ENCODE results near the gene CDC42BPA.

The CDC42BPA gene

GRCh38 chr1:227335242-227336020, 17.1 kb upstream of the CDC42BPA start:
- peak; percentile 89 for DNase-seq

DNA sequence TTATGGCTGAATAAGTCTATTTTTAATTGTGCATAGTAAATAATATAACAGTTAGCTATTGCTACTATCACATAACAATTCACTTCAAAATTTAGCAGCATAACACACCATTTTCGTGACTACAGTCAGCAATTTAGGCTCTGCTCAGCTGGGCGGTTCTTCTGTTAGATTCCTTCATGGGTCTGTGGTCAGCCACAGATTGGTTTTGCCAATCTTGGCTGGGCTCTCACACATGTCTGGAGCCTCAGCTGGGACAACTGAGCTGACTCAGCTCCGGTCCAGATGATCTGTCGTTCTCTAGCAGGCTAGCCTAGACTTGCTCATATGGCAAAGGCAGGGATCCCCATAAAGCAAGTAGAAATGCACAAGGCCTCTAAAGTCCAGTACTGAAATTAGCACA, 15.1 kb upstream of the CDC42BPA start:
- DNase-seq, result no peak

GRCh38 chr1:227330279-227331076, 12.2 kb upstream of the CDC42BPA start:
- no peak for DNase-seq

DNA sequence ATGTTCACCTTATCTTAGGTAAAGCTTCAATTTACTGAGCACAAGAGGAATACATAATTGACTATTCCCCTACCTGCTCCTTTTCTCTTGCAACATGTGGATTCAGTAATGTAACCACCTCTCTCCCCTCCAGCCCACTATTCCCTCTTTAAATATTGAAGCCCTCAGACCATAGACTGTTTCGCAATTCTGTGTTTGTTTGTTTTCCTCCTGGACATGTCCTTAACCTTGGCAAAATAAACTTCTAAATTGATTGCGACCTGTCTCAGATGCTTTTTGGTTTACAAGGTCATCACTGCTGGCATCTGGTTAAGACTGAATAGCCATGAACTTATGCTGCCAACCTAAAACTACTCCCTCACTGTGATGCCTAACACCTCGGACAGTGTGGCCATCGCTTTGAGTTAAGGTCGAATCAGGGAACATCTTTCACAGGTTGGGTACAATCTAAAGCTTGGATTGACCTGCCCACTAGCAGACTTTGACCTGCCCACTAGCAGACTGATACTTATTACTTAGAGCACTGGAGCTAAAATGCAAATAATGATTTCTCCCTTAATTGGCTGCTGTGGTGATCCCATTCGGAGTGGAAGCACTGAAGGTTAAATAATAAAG, 10.2 kb upstream of the CDC42BPA start:
- no peak for DNase-seq

GRCh38 chr1:227325156-227325555, 6.9 kb upstream of the CDC42BPA start:
- no peak for DNase-seq

DNA sequence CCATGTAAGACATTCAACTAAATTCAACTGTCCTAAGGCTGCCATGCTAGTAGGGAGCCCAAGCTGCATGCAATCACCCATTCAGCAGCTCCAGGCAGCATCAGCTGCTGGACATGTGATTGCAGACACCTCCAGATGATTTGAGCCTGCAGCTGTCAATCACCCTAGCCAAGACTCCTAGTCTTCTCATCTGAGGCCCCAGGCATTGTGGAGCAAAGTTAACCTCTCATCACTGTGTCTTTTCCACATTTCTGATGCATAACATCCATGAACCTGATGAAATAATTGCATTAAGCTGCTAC, 5.6 kb upstream of the CDC42BPA start:
- no peak for DNase-seq

GRCh38 chr1:227323171-227323966, 5.1 kb upstream of the CDC42BPA start:
- peak; percentile 46 for DNase-seq

- DNase-seq, result no peak
Measured at GRCh38 chr1:227322376-227322775, 4.1 kb upstream of the CDC42BPA start.

- DNase-seq, result no peak
Measured at GRCh38 chr1:227321035-227321434, 2.7 kb upstream of the CDC42BPA start.

- DNase-seq, result no peak
Measured at GRCh38 chr1:227320476-227320875, 2.2 kb upstream of the CDC42BPA start.

GRCh38 chr1:227318853-227319607, 738 bp upstream of the CDC42BPA start:
- DNase-seq, result peak; percentile 33

DNA sequence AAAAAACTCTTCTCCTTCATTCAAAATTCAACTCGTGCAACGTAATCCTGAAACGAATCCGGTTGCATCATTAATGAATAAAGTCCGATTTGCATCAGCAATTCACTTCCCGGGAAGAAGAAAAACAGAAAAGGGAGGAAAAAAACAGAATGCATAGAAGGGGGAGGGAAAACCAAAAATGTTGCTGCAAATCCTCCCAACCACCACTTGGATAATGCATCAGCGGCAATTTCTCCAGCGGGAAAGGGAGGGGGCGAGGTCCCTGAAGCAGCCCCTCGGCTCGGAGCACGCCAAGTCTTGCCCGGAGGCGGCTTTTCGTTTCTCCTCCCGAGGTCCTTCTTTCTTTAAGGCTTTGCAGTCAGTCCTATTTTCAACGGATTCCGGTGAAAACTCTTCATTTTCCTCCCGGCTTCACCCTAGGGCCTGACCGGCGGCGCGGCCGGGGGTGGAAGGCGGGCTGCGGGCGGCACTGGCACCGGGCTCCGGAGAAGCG, 723 bp downstream of the CDC42BPA start:
- peak; percentile 70 for DNase-seq

DNA sequence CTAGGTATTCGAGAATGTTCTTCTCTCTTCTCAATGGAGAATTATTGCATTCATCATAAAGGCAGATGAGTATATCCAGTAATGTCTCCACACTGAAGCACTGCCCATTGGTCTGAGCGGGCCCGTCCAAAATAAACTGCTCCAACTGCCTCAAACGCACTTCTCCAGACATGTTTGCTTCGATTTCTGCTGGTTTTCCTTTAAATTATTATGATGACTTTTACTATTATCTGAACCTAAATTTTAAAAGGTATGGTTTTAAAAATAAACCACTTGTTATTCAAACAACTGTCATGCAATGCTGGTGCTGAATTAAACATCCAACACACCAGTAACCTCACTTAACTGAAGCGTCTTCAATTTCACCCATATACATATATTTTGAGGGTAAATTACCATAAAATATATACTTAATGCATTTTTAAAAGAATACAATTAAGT, 1.3 kb downstream of the CDC42BPA start:
- peak; percentile 67 for DNase-seq

DNA sequence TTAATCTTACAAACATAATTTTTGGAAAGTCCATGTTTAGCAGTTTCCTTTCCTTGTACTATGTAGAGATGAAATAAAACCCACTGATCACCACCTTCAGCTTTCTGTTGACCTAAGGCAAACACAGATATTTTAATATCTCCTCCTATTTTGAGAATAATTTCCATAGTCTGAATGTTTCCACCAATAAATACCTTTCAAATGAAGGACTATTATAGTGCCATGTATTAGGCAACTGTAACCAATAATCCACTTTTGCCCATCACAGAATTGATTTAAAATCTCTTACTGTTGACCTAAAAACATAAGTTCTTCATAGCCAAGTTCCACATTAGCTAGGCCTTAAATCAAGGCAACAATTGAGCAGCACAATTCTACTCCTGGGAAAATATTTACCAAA, 1.8 kb downstream of the CDC42BPA start:
- peak; percentile 27 for DNase-seq

DNA sequence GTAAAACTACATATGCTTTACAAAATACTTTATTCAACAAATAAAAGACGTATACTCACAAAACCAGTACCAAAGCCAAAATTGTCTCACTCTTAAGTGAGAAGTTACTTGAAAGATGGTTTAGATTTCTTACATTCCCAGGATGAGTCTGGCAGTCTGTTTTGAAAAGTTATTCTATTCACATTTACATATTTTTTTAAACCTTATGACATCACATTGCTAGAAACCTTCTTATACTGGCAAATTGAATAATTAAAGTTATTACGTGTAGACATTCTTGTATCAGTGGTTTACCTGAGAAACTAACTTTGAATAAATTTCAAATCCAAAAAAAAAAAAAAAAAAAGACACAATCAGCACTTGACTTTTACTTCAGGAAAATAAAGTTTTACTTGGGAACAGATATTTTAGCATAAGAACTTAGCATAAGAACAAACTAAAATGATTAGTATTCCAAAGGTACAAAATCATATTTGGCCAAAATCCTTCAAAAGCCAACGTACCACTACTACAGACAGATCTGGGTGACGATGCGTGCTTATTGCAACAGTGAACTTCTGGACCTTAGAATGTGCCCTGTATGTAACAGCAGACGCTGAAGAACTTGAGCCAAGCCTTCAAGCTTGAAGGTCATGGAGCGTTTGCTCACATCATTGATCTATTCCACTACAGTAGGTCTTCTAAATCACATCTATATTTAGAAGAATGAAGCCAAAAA, 2.5 kb downstream of the CDC42BPA start:
- peak; percentile 69 for DNase-seq

GRCh38 chr1:227314014-227314848, 4.1 kb downstream of the CDC42BPA start:
- DNase-seq, result no peak

GRCh38 chr1:227312361-227313025, 5.8 kb downstream of the CDC42BPA start:
- no peak for DNase-seq

GRCh38 chr1:227311389-227312001, 6.8 kb downstream of the CDC42BPA start:
- no peak for DNase-seq

Measured in hematopoietic multipotent progenitor cell treated with erythropoietin and hydrocortisone succinate and interleukin-3 and kit ligand, for 8 days (in vitro differentiated cells).